Measurements from ENCODE around the gene FAM135A. TPM values are rescaled to one million over a fixed set of nuclear protein-coding genes. Genes with fewer than 3 reads are reported as not detected.

Gene FAM135A
- total and polyA plus RNA-seq, 2 donors (not counting 1 experiment from before 2014, with no cell fraction given) = 3.9 to 30.6 TPM

- no peak overlapping the region for H3K4me2 ChIP-seq (replicated peaks; ENCODE audit: low read depth, low read length, poor library complexity, severe bottlenecking)
- TF ChIP-seq EZH2 (IDR thresholded peaks at IDR 0.05; ENCODE audit: borderline replicate concordance, insufficient read depth, low read depth, low read length, poor library complexity, severe bottlenecking) (no peak), CTCF (IDR thresholded peaks at IDR 0.05) (no peak)
- ATAC-seq (ENCODE audit: low read depth) = no peak
- no peaks in the 10 kb centered on the region for H3K4me1 ChIP-seq (ENCODE audit: control insufficient read depth in 2 of 2, insufficient read depth in 2 of 2, low read length in 2 of 2)
- H3K9me3 Mint-ChIP-seq (ENCODE audit: insufficient read depth) = no peaks in the 10 kb centered on the region
- no peak overlapping the region for H3K9ac ChIP-seq (ENCODE audit: low read length)
- ChIA-PET CTCF (interaction anchor here (0.9 kb wide), 1 partner anchor 9 kb away, joined by 3 read pairs; no protein-coding TSS in a partner anchor), POLR2A (no interaction called here)
- no peaks in the 10 kb centered on the region for H3K79me2 ChIP-seq (ENCODE audit: control insufficient read depth, insufficient read depth, low read length)
- no peaks in the 10 kb centered on the region for H3K27me3 ChIP-seq (replicated peaks in 1 of 4; ENCODE audit: control extremely low read depth in 1 of 4, control insufficient read depth in 3 of 4, insufficient read depth in 4 of 4, low read length in 3 of 4)
- H3K27ac ChIP-seq (ENCODE audit: low read length in 2 of 2) = no peak overlapping the region
- no peak overlapping the region for H2AFZ ChIP-seq (ENCODE audit: insufficient read depth, low read depth, low read length, poor library complexity, severe bottlenecking)
- no peak overlapping the region for H3K27ac Mint-ChIP-seq
- H3K4me3 ChIP-seq (ENCODE audit: control extremely low read depth in 1 of 5, extremely low read depth in 1 of 5, insufficient read depth in 1 of 5, low read depth in 2 of 5, low read length in 4 of 5) = no peak overlapping the region
- 93% methylated on average over 1 of the region's 2 CpGs for WGBS (ENCODE audit: insufficient coverage)
- DNase-seq = no peak
- no peak overlapping the region for H3K4me3 Mint-ChIP-seq
- H3K9me3 ChIP-seq (ENCODE audit: control extremely low read depth in 1 of 3, control insufficient read depth in 2 of 3, insufficient read depth in 1 of 3, low read length in 2 of 3) = no peaks in the 10 kb centered on the region
- no peaks in the 10 kb centered on the region for H4K20me1 ChIP-seq (ENCODE audit: control insufficient read depth, insufficient read depth, low read length, poor library complexity, severe bottlenecking)
- peaks cover 2% of the 10 kb centered on the region for H3K4me1 Mint-ChIP-seq
- no peaks in the 10 kb centered on the region for H3K27me3 Mint-ChIP-seq
- peaks cover 3 to 5% of the 10 kb centered on the region in 2 experiments for H3K36me3 ChIP-seq (replicated peaks in 1 of 2; ENCODE audit: control extremely low read depth in 1 of 2, control insufficient read depth in 1 of 2, extremely low read depth in 1 of 2, insufficient read depth in 2 of 2, low read length in 1 of 2)
- intact Hi-C loops (cut with micrococcal nuclease) = no loop called here
Measured at GRCh38 chr6:70574643-70575042, 161.3 kb downstream of the FAM135A start.

- intact Hi-C loops (cut with micrococcal nuclease) = no loop called here
- POLR2A ChIA-PET = no interaction called here
- 79% methylated on average over 5 of the region's 7 CpGs for WGBS (ENCODE audit: insufficient coverage)
Measured at GRCh38 chr6:70575899-70576495, 162.7 kb downstream of the FAM135A start.

More at GRCh38 chr6:70575899-70576495, 162.7 kb downstream of the FAM135A start:
- no peak overlapping the region for H3K27ac Mint-ChIP-seq
- Histone ChIP-seq H3K27me3 (replicated peaks in 1 of 4; ENCODE audit: control extremely low read depth in 1 of 4, control insufficient read depth in 3 of 4, insufficient read depth in 4 of 4, low read length in 3 of 4) (no peaks in the 10 kb centered on the region), H2AFZ (ENCODE audit: insufficient read depth, low read depth, low read length, poor library complexity, severe bottlenecking) (no peak overlapping the region), H3K79me2 (ENCODE audit: control insufficient read depth, insufficient read depth, low read length) (no peaks in the 10 kb centered on the region), H3K9me3 (ENCODE audit: control extremely low read depth in 1 of 3, control insufficient read depth in 2 of 3, insufficient read depth in 1 of 3, low read length in 2 of 3) (no peaks in the 10 kb centered on the region), H3K4me3 (ENCODE audit: control extremely low read depth in 1 of 5, extremely low read depth in 1 of 5, insufficient read depth in 1 of 5, low read depth in 2 of 5, low read length in 4 of 5) (no peak overlapping the region), H4K20me1 (ENCODE audit: control insufficient read depth, insufficient read depth, low read length, poor library complexity, severe bottlenecking) (no peaks in the 10 kb centered on the region), H3K36me3 (replicated peaks in 1 of 2; ENCODE audit: control extremely low read depth in 1 of 2, control insufficient read depth in 1 of 2, extremely low read depth in 1 of 2, insufficient read depth in 2 of 2, low read length in 1 of 2) (peaks cover 8% of the 10 kb centered on the region in 2 experiments), H3K4me1 (ENCODE audit: control insufficient read depth in 2 of 2, insufficient read depth in 2 of 2, low read length in 2 of 2) (no peaks in the 10 kb centered on the region), H3K27ac (ENCODE audit: low read length in 2 of 2) (no peak overlapping the region), H3K9ac (ENCODE audit: low read length) (no peak overlapping the region), H3K4me2 (replicated peaks; ENCODE audit: low read depth, low read length, poor library complexity, severe bottlenecking) (no peak overlapping the region)
- no peak for TF ChIP-seq CTCF (IDR thresholded peaks at IDR 0.05)
- TF ChIP-seq EZH2 (IDR thresholded peaks at IDR 0.05; ENCODE audit: borderline replicate concordance, insufficient read depth, low read depth, low read length, poor library complexity, severe bottlenecking) = no peak
- DNase-seq (no peak), ATAC-seq (ENCODE audit: low read depth) (no peak)
- no peaks in the 10 kb centered on the region for H3K9me3 Mint-ChIP-seq (ENCODE audit: insufficient read depth)
- H3K27me3 Mint-ChIP-seq = no peaks in the 10 kb centered on the region
- H3K4me1 Mint-ChIP-seq = no peaks in the 10 kb centered on the region
- H3K4me3 Mint-ChIP-seq = no peak overlapping the region
- CTCF ChIA-PET = interaction anchor here (2.3 kb wide), 1 partner anchor 10 kb away, joined by 8 read pairs; the partner anchor contains the start of gene SDHAF4

All from B cell (primary cell).